ENCODE results near the gene HNRNPA1.

GRCh38 chr12:54331461-54331860 is 50.9 kb downstream of the HNRNPA1 start:
- TF ChIP-seq EZH2 (IDR thresholded peaks at IDR 0.05; ENCODE audit: low read depth), result no peak
- TF ChIP-seq, protein P1, sequence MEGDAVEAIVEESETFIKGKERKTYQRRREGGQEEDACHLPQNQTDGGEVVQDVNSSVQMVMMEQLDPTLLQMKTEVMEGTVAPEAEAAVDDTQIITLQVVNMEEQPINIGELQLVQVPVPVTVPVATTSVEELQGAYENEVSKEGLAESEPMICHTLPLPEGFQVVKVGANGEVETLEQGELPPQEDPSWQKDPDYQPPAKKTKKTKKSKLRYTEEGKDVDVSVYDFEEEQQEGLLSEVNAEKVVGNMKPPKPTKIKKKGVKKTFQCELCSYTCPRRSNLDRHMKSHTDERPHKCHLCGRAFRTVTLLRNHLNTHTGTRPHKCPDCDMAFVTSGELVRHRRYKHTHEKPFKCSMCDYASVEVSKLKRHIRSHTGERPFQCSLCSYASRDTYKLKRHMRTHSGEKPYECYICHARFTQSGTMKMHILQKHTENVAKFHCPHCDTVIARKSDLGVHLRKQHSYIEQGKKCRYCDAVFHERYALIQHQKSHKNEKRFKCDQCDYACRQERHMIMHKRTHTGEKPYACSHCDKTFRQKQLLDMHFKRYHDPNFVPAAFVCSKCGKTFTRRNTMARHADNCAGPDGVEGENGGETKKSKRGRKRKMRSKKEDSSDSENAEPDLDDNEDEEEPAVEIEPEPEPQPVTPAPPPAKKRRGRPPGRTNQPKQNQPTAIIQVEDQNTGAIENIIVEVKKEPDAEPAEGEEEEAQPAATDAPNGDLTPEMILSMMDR (conservative IDR thresholded peaks at IDR 0.05), result no peak
